CD4-positive, alpha-beta T cell treated with Interleukin-6 at 100 ng/mL for 8 hours (primary cell): ENCODE measurements around the gene PLAC1.

ENCODE experiments used
- DNase-seq: peaks from one replicate; pipeline ENCODE4 v3.0.0-alpha.2; 2020; ENCODE audit warnings: mixed read lengths, low spot score

Gene PLAC1

GRCh38 chrX:134670134-134670924 lies 12.1 kb upstream of the PLAC1 start:
- no peak for DNase-seq

GRCh38 chrX:134669378-134670098 lies 11.3 kb upstream of the PLAC1 start:
- no peak for DNase-seq

- no peak for DNase-seq
Measured at GRCh38 chrX:134664202-134664601, 5.9 kb upstream of the PLAC1 start.

- no peak for DNase-seq
Measured at GRCh38 chrX:134661295-134661694, 3.0 kb upstream of the PLAC1 start.

- DNase-seq: no peak
Measured at GRCh38 chrX:134660627-134661026, 2.4 kb upstream of the PLAC1 start.

GRCh38 chrX:134659761-134660160 lies 1.5 kb upstream of the PLAC1 start:
- DNase-seq: no peak

GRCh38 chrX:134658760-134659023 lies 421 bp upstream of the PLAC1 start:
- DNase-seq: no peak

GRCh38 chrX:134654398-134655012 lies 3.8 kb downstream of the PLAC1 start:
- DNase-seq: no peak

GRCh38 chrX:134653835-134654234 lies 4.4 kb downstream of the PLAC1 start:
- DNase-seq: no peak

- no peak for DNase-seq
Measured at GRCh38 chrX:134650701-134651100, 7.6 kb downstream of the PLAC1 start.

- no peak for DNase-seq
Measured at GRCh38 chrX:134649770-134650169, 8.5 kb downstream of the PLAC1 start.

- no peak for DNase-seq
Measured at GRCh38 chrX:134647477-134647877, 10.8 kb downstream of the PLAC1 start.

GRCh38 chrX:134646691-134647090 lies 11.6 kb downstream of the PLAC1 start:
- DNase-seq: no peak

- no peak for DNase-seq
Measured at GRCh38 chrX:134645936-134646543, 12.2 kb downstream of the PLAC1 start.

- no peak for DNase-seq
Measured at GRCh38 chrX:134642386-134642785, 15.9 kb downstream of the PLAC1 start.

GRCh38 chrX:134641346-134641745 lies 16.9 kb downstream of the PLAC1 start:
- no peak for DNase-seq

GRCh38 chrX:134640914-134641313 lies 17.4 kb downstream of the PLAC1 start:
- no peak for DNase-seq

- no peak for DNase-seq
Measured at GRCh38 chrX:134636851-134637250, 21.4 kb downstream of the PLAC1 start.

GRCh38 chrX:134634691-134635090 lies 23.6 kb downstream of the PLAC1 start:
- DNase-seq: no peak

GRCh38 chrX:134633832-134634231 lies 24.4 kb downstream of the PLAC1 start:
- no peak for DNase-seq

- DNase-seq: no peak
Measured at GRCh38 chrX:134633394-134633793, 24.9 kb downstream of the PLAC1 start.

GRCh38 chrX:134632355-134632754 lies 25.9 kb downstream of the PLAC1 start:
- DNase-seq: no peak
